SW480 (cell line): ENCODE results near the gene CSK.
A peak's percentile ranks its signal among the peaks of the same experiment; 100 is the strongest.

Experiments used
- DNase-seq: peaks from one replicate; pipeline ENCODE4 v3.0.0-alpha.2; 2016; ENCODE audit warnings: low spot score

Gene CSK

GRCh38 chr15:74843445-74843828 is 61.6 kb downstream of the CSK start:
- DNase-seq, result no peak

GRCh38 chr15:74843891-74844299 is 62.0 kb downstream of the CSK start:
- DNase-seq, result peak; percentile 26

DNA sequence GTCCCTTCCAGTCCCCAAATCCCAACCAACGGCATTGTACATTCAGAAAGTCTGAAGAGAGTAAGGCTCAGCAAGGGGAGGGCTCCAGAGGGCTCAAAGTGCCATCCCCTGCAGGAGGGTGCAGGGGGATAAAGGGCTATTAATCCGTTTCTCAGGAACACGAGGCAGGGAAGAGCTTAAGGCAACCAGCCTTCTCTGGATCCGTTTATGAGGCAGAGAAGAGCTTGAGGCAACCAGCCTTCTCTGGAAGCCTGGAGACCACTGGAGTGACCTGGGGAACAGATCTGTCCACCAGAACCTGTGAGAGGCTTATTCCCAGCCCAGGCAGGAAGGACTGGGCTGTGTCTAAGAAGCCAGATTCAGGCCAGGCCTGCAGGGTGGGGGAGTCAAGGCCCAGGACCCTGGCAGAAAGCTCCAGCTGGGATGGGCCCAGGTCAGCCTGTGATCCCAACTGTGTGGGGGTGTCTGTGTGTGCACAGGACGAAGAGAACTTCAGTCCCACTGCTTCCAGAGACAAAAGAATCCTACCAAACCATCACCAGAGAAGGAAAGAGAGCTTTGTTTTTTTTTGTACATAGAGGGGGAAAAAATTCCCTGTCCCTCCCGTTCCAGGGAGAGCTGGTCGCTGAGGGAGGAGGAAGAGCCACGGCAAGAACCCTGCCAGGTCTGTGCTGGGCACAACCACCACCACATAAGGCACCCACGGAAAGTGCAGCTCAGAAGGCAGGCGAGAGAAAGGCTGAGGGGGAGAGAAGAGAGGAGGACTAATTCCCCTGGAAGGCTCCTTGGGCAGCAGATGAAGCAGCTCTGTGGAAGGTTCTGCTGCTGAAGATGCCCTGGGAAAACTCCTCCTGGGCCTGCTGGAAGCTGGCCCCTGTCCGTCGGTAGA is 62.7 kb downstream of the CSK start:
- no peak for DNase-seq

- DNase-seq, result no peak
Measured at GRCh38 chr15:74845208-74845568, 63.3 kb downstream of the CSK start.

DNA sequence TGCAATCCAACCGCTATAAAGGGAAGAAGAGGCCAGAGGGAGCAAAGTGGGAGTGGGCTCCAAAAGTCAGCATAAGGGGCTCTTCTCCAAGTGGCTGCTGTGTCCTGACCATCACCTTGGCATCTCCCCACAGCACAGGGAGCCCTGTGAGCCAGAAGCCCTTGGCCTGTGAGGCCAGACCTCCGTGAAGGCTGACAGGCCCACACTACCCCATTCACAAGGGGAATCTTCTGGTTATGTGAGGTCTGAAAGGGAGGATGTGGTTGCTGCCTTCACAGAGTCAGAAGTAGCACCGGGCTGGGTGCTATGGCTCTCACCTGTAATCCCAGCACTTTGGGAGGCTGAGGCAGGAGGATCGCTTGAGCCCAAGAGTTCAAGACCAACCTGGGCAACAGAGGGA is 63.7 kb downstream of the CSK start:
- no peak for DNase-seq

DNA sequence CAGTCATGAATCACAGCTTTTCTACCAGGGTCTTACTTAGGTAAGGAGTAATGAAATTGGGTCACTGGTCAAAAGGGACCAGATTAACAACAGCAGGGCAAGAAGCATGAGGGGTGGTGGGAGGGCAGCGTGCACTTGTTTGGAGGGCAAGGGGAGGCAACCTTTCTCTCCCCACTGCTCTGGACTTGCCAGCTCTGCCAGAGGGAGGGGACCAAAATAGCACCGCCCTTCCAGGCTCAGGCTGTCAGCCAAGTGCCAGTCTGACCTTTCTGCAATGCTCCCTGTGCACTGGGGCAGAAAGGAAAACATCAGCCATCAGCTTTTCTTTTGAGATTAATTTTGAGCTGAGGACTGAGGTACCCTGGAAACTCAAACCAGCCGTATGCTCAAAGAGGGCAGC is 65.6 kb downstream of the CSK start:
- DNase-seq, result no peak

DNA sequence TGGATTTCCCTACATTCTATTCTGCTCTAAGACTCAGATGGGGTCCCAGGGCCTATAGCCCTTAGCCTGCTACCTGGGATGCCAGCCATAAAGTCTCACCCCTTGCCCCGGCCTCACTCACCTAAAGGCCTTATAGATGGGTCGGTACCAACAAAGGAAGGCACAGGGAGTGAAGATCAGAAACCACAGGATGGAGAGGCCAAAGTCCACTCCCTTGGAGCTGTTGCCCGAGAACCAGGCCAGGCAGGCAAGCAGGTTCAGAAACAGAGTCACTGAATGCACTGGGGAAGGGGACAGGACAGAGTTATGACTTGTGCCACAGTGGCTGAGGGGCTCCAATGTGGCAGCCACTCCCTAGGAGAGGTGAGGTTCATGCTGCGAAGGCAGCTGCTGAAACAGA is 68.5 kb downstream of the CSK start:
- no peak for DNase-seq

- DNase-seq, result no peak
Measured at GRCh38 chr15:74851960-74852359, 70.1 kb downstream of the CSK start.
